ENCODE results near the gene PNMA1.

The PNMA1 gene

DNA sequence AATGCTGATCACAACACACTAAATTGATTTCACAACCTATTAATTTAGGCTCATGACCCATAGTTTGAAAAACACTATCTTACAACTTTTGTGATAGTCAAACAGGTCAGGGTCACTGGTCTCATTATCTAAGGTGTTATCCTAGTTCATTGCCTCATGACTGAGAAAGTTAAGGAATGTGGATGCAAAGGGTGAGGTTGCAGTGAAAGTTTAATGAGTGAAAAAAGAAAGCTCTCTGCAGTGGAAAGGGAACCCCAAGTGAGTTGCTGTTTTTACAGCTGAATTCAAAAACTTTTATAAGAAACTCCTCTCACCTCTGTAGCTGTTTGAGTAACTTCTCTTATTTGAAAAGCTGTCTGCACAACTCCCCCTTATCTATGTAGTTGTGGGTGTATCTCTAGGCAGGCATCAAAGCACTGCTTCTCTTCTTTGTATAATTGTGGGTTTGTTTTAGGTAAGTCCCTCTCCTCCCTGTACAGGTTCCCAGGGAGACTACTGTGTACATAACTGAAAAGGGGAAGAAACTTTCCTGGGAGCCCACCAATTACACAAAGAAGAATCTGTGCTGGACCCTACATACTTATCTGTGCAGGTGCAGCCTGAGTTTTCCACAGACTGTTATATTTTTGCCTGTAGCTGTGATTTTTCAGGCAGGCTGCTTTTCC, 50.5 kb downstream of the PNMA1 start:
- peak; percentile 59 for DNase-seq (ENCODE audit: low spot score)

DNA sequence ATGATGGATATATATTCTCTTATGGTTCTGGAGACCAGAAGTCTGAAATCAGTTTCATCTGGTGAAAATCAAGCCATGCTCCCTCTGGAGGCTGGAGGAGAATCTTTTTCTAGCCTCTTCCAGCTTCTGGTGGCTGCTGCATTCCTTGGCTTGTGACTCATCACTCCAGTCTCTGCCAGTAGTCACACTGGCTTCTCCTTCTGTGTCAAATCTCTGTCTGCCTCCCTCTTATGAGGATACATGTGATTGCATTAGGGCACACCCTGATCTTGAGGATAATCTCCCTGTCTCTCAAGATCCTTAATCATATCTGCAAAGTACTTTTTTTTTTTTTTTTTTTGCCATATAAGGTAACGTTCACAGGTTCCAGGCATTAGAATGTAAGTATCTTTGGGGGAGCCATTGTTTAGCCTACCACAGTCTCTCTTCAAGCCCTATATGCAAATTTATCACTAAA, 51.7 kb downstream of the PNMA1 start:
- DNase-seq (ENCODE audit: low spot score) = peak; percentile 20

DNA sequence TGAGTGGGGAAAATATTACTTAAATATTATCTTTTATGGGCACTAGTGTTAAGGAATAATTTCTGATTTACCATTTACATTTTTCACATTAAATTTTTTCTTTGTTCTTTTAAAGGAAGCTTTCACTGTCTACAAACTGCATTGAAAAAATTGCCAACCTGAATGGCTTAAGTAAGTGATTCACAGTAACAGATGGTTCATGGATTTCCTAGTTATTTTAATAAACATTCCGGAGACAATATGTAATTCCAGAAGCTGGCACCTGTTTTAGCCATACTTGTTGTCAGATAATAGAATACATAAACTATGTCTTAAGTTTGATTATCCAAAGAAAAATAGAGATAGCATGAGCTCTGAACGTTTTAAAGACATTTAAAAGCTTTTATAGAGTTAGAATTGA, 52.3 kb downstream of the PNMA1 start:
- DNase-seq (ENCODE audit: low spot score) = no peak

Measured in putamen (tissue), 1 donor.